Activated T-cell treated with anti-CD3 and anti-CD28 coated beads, Interleukin-2, amount 50 U/mL, for 1 hour (primary cell): ENCODE measurements around the gene CALR3.
"Not testable (repeated sequence)": the region's sequence is repeated elsewhere in the genome, so short reads cannot be mapped to it uniquely, and the experiment has no call there.

Experiments
- DNase-seq: peaks from one replicate; pipeline ENCODE4 v3.0.0-alpha.2; 2020

The CALR3 gene

DNA sequence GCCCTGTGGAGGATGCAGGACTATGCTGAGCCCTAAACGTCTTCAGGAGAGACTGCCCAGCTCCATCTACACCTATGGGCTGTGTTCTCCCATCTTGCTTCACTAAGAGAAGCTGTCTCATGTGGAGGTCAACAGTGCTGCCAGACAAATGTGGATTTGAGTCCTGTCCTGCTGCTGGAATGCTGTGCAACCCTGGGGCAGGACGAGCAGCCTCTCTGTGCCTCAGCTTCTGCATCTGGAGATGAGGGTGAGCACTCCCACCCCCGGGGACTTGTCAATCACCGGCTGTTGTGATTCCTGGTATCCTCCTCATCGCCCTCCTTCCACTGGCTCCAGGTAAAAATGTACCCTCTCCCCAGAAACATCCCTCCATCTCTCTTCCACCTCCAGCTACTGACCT lies 40.5 kb downstream of the CALR3 start:
- DNase-seq = no peak

DNA sequence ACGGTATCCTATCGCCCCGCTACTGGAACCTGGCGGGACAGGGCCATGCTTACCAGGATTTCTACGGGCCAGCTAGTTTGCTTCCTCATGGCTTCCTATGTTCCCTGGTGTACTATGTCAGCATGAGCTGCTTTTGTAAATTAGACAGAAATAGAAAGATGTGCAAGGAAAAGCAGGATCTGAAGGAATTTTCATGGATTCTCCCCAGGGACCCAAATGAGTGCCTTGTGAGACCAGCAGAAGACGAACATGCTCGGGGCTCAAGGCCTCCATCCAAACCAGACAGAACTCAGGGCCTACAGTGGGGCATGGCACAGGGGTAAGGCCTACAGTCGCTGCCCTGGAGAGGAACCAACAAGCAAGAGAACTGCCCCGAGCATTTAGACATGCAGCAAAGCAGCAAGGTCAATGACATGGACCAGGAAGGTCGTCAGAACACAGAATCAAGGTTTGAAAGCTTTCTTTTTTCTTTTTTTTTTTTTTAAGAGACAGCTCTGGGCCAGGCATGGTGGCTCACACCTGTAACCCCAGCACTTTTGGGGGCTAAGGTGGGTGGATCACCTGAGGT lies 41.5 kb downstream of the CALR3 start:
- DNase-seq = no peak

DNA sequence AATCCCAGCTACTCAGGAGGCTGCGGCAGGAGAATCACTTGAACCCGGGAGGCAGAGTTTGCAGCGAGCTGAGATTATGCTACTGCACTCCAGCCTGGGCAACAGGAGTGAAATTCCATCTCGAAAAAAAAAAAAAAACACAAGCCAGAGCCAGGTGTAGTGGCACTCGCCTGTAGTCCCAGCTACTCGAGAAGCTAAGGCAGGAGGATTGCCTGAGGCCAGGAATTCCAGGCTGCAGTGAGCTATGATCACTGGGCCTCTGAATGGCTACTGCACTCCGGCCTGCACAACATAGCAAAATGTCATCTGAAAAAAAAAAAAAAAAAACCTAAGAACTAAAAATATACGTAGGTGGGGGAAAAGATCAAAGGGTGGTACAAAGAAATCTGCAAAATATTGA lies 43.6 kb downstream of the CALR3 start:
- no peak for DNase-seq

DNA sequence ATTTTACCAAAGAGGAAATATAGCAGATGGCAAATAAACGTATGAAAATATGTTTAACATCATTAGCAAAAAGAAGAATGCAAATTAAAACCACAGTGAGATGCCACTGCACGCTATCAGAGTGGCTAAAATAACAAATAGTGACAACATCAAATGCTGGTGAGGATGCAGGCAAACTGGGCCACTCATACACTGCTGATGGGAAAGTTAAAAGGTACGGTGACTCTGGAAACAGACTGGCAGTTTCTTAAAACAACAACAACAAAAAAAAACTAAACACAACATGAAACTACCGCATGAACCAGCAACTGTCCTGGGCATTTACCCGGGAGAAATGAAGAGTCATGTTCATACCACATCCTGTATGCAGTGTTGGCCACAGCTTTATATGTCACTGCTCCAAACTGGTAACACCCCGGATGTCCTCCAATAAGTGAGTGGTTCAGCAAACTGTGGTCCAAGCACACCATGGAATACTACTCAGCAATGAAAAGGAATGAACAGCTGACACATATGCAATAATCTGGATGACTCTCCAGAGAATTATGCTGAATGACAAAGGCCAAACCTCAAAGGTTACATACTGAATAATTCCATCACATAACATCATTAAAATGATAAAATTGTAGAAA lies 46.5 kb downstream of the CALR3 start:
- no peak for DNase-seq

DNA sequence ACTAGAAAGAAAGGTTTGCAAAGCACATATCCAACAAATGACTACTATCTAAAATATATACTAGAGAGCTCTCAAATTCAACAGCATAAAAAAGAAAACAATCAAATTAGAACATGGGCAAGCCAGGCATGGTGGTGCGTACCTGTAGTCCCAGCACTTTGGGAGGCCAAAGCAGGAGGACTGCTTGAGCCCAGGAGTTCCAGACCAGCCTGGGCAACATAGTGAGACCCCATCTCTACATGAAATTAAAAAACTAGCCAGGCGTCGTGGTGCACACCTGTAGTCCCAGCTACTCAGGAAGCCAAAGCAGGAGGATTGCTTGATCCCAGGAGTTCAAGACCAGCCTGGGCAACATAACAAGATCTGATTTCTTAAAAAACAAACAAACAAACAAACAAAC lies 47.1 kb downstream of the CALR3 start:
- not testable (repeated sequence) for DNase-seq

DNA sequence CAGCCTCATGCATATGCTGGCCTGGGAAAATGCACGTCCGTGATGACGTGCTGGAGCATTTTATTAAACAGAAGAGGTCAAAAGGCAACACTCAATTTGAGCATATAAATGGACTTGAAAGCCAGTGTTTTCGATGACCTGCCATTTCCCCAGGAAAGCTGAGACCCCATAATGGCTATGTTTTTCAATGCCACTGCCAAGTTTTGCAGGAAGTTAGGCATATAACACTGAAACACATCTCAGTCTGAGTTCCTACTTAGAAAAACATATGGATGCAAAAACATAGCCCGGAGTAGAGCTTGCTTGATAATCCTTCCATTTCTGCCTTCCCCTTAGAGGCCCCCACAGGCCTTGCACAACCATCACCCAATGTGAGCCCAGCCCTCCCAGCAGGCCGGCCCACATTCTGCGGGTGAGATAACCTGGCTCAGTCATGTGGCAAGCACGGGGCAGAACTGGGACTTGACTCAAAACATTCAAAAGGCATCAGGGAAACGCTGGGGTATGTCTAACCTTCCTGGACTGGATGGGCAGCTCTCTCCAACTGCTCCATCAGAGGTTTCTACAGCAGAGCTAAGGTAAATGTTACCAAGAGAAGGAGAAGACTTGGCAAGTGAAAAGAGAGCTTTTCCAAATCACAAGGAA lies 49.1 kb downstream of the CALR3 start:
- peak; percentile 38 for DNase-seq

DNA sequence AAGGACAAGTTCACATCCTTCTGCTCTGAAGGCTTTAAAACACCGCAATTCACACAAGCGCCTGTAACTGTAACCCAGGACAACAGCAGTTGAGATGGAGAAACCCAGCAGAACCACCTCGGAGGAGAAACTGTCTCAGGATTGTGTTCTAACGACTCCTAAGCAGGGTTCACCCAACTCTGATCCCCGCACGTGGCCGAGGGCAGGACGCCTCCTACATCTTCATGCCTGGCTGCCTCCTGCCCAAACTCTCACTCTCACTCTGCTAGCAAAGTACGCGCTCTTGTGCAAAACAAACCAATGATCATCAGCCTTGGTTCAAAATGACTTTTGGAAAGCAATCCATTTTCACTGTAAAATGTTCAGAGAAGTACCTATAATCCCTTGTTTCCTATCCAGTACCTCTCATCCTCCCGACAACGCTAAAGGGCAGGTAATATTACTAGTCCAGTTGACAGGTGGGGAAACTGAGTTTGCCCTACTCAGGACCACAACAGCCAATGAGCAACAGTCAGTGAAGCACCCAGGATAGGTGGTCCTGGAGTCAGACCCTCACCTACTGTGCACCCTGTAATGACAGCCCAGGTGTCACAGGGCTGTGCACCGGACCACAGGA lies 49.8 kb downstream of the CALR3 start:
- no peak for DNase-seq

DNA sequence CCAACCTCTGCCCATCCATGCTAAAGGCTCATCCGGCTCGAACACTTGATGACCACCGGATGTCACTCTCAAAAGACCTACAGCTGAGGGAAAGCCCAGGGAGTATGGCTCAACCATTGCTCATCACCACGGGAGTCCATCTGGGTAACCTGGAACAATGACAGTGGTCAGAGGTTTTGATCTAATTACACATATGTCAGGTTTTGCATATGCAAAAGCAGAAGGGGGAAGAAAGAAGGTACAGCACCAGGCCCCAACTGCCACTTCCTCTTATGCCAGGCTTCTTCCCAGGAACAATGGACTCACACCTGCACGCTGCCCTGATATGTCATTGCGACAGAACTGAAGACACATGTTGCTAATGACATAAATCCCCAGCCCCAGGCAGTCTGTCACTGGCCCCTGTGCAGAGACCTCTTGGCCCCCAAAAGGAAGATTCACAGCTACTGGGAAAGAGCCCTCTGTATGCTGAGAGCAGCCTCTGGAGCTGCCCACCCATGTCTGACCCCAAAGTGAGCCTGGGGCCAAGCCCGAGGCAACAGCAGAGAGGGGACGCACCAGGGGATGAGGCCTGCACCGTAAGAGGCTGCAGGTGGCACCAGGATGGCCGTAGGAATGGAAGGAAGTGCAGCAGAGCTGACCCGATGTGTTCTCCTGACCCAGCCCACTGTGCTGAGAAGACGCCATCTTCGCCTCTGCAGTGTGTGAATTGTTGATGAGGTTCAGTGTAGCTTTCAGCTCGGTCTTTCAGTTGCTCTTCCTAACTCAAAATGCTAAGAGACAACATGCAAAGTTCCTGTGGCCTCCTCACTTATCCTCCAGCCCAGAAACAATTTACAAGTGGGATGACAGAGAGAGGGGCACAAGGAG lies 50.5 kb downstream of the CALR3 start:
- no peak for DNase-seq

DNA sequence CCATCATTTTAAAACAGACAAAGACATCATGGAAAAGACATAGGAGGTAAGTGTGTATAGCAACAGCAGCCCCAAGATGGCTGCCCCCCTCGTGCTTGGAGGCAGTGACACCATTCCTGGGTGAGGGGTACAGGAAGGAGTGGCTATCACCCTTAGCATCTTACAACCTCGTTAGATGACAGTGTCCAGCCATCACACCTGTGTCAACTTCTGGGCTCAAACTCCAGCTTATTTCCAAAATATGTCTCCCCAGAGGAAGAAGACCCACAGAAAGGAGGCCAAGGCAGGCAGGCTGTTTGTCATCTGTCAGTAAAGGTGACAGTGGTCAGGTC lies 51.7 kb downstream of the CALR3 start:
- no peak for DNase-seq

DNA sequence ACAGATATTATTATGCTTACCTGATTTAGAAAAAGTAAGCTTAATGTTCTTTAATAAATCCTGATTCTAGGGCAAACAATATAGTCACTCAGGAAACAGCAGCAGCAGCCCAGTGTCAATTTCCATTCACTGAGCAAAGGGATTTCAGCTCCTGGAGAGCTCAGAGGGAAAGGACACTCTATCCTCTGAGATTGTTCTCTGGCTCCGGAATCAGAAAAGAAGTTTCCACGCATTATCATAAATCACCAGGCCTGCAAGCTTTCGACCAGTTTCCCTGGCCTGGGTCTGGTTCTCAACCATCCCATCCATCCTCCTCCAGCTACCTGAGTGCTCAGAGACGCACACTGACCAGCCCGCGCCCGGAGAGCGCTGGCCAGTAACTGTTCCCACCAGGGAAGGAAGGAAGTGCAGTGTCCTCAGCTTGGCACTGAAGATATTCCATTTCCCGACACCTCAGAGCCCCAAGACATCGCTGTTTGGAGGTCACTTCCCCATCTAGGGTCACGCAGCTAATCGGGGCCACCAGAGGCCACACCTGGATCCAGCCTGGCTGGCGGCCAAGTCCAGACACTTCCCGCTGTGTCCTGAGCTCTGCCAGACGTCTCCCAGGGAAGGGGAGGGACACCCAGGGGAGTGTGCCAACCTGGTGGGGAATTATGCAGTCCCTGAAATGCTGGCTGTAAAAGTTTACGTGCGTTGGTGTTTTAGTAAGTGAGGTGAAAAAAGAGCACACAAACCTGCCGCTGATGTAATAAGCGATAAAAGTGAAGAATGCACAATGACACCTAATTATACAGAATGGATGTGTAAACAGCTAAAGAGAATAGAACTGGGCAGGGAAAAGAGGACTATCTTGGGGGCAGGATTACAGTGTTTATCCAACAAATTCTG lies 53.3 kb downstream of the CALR3 start:
- no peak for DNase-seq

DNA sequence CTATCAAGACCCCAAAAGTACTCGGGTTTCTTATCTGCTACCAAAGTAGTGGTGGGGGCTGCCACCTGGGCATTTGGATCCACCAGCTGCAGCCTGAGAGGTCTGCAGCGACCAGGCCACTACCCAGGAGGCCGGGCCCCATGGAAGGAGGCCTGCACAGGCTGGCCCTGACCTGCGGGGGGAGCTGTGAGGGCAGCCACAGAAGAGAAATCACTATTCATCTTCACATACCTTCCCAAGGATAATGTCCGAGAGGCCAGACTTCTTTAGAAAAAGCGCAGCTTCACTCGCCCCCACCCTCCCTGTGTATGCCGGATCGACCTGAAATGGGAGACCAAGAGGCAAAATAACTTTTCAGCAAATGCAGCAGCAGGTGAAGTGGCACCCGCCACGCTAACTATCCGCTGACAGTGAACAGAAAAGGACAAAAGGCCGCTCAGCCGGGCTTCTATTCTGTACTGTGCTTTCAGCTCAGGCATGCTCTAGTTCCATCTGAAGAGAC lies 54.3 kb downstream of the CALR3 start:
- peak; percentile 29 for DNase-seq

DNA sequence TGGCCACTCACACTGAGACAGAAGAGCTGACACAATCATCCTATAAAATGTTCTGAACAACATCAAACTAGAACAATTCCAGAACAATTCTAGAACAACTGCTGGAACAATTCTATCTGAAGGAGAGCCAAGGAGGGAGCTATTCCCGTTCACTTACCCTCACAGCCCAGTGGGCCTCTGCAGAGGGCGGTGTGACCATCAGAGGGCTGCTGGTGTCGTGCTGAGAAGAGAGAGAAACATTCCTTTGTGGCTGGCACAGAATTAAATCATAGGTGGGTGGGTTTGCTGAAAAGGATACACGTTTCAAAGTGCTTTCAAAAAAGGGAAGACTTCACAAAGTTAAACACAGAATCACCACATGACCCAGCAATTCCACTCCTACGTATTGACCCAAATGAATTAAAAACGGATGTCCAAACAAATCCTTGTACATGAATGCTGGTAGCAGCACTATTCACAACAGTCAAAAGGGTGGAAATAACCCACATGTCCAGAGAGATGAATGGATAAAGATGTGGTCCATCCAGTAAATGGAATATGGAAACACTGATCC lies 59.1 kb downstream of the CALR3 start:
- DNase-seq = no peak

DNA sequence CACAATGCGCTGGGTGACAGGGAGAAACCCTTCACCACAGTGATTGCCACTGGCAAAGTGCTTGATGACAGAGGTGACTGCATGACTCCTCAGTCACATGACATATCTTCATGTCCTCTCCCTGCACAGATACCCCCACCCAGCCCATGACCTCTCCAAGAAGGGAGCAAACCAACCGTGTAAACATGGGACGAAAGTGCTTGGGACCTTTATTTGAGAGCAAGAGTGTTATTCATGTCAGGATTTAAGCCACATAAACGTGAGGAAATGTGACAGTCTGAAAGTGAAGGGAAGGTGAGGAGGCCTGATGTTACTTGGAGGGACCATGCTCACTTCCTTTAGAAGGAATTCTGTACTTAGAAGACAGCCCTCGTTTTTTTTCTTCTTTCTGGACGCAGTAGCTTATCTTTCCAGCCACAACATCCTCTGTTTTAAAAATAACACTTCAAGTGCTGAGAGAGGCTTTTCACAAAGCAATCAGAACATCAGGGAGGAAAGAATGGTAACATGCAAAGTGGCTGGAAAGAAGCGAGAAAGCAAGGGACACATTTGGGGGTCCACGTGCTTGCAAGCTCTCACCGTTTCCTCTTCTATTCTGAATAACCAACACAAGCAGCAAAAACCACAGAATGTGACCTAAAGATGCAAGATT lies 59.8 kb downstream of the CALR3 start:
- DNase-seq = no peak

DNA sequence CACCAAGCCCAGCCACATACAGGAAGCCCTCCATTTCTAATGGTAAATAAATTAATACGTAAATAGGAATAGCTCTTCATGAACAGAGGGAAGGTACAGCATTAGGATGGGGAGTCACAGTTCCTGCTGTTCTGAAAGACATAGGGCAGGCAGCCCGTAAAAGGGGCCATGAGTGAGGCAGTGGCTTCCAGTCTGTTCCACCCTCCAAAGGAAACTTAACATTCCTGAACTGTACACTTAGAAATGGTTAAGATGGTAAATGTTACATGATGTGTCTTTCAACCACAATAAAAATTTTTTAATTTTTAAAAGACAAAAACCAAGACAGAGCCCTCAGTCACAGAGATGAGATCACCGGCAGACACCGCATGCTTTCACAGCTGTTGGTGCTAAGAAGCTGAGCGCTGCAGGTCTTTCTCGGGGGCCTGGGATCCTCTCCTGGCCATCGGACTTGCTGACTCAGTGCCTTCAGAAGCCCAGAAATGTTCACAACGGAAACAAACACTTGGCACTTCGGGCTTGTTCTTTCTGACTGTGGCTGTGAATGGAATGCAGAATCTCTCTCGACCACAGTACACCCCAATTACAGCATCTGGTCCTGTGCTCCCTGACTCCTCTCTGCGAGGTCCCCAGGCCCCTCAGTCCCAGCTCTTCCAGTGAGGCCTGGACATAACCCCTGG lies 60.6 kb downstream of the CALR3 start:
- no peak for DNase-seq

DNA sequence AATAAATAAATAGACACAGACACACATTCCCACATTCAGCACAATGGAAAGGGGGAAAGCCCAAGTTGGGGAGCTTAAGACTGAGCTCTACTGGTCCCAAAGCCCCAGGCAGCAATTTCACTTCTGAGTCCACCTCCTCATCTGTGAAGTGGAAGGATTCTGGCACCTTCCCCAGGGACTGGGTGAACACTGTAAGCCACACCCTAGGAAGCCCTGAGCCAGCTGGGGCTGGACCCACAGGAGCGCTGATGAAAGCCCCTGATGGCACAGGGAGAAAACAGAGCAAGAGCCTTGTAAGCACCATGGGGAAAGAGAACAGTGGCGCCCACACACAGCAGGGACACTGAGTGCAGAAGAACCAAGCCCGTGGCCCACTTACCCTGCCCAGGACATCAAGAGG lies 62.0 kb downstream of the CALR3 start:
- DNase-seq = no peak

DNA sequence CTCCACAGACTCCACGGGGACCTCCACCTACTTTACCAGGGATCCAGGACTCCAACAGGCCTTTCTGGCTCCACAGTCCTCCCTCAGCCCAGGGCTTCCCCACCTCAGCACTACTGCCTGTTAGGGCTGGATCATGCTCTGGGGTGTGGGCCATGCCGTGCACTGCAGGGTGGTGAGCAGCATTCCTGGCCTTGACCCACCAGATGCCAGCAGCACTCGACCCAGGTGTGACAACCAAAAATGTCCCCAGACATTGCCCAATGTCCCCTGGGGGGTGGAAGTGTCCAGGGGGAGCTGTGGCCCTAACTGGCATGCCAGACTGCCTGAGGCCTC lies 66.2 kb downstream of the CALR3 start:
- DNase-seq = no peak

DNA sequence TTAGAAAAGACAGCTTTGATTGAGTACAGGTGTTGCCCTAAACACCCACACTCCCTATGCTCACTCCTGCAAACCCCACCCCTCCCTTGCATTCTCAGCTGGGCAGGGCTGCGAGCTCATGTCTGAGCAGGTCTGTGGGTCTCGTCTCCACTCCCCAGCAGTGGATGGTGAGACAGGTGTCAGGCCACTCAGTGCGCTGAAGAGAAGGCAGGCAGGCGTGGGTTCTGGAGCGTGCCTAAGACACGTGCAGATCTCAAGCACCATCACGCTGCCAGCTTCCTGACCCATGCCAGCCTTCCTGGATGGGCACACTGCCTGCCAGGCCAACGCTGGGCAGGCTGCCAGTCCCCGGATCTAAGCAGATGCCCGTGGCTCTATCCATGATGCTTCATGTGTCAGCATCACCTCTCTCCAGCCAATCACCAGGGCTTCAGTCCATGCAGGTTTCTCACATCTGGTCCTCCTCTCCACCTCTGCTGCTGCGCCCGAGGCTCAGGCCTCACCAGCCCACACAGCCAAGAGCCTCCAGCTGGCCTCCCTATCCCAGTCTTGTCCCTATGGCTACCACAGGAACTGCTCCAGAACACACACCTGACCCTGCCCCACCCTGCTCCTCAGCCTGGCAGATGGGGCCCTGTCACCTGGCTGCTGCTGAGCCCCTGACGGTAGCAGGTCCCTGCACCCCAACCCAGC lies 66.8 kb downstream of the CALR3 start:
- no peak for DNase-seq
